ENCODE measurements around the gene CRYZL1. TPM values are rescaled to one million over a fixed set of nuclear protein-coding genes. Genes with fewer than 3 reads are reported as not detected.
A peak's percentile ranks its signal among the peaks of the same experiment; 100 is the strongest.

The CRYZL1 gene
- total and polyA plus RNA-seq, 2 donors (not counting 1 experiment from before 2014, with no cell fraction given) = 30.7 to 72.6 TPM

GRCh38 chr21:33684923-33685560 is 43.5 kb upstream of the CRYZL1 start:
- H3K27ac ChIP-seq (ENCODE audit: insufficient read depth, low read length) = no peak overlapping the region
- H3K9me3 ChIP-seq (ENCODE audit: control insufficient read depth, insufficient read depth, low read depth, low read length) = no peaks in the 10 kb centered on the region
- no peak overlapping the region for H3K9ac ChIP-seq (ENCODE audit: insufficient read depth, low read length)
- no peak for TF ChIP-seq EZH2 (IDR thresholded peaks at IDR 0.05; ENCODE audit: low read length, missing control alignments)
- TF ChIP-seq CTCF (conservative IDR thresholded peaks at IDR 0.05 in 1 of 2, IDR thresholded peaks at IDR 0.05 in 1 of 2; ENCODE audit: low read depth in 1 of 2, low read length in 2 of 2) = no peak
- no peaks in the 10 kb centered on the region for H3K36me3 ChIP-seq (ENCODE audit: control insufficient read depth, insufficient read depth, low read length)
- H3K79me2 ChIP-seq (ENCODE audit: control insufficient read depth, insufficient read depth, low read length) = peaks cover 38% of the 10 kb centered on the region
- H3K4me3 ChIP-seq (replicated peaks in 1 of 4; ENCODE audit: control extremely low read depth in 1 of 4, insufficient read depth in 1 of 4, low read depth in 3 of 4, low read length in 4 of 4) = no peak overlapping the region
- DNase-seq (ENCODE audit: low read depth in 2 of 2) = peak in 1 of 2 donors; percentile 73
- H3K27me3 ChIP-seq (ENCODE audit: control insufficient read depth, insufficient read depth, low read length) = no peaks in the 10 kb centered on the region
- H2AFZ ChIP-seq (ENCODE audit: low read length) = no peak overlapping the region
- H3K4me1 ChIP-seq (ENCODE audit: control insufficient read depth, extremely low read depth, insufficient read depth, low read length) = peaks cover 20% of the 10 kb centered on the region
- H4K20me1 ChIP-seq (ENCODE audit: control insufficient read depth, extremely low read depth, insufficient read depth, low read length) = no peaks in the 10 kb centered on the region
- H3K4me2 ChIP-seq (ENCODE audit: extremely low read depth, insufficient read depth, low read length) = no peak overlapping the region

- DNase-seq (ENCODE audit: low read depth in 2 of 2) = no peak
- peak overlapping the region; percentile 25 for H3K4me2 ChIP-seq (ENCODE audit: extremely low read depth, insufficient read depth, low read length)
- no peaks in the 10 kb centered on the region for H4K20me1 ChIP-seq (ENCODE audit: control insufficient read depth, extremely low read depth, insufficient read depth, low read length)
- peaks cover 20% of the 10 kb centered on the region for H3K4me1 ChIP-seq (ENCODE audit: control insufficient read depth, extremely low read depth, insufficient read depth, low read length)
- no peak overlapping the region for H3K27ac ChIP-seq (ENCODE audit: insufficient read depth, low read length)
- no peak overlapping the region for H2AFZ ChIP-seq (ENCODE audit: low read length)
- no peak for TF ChIP-seq CTCF (conservative IDR thresholded peaks at IDR 0.05 in 1 of 2, IDR thresholded peaks at IDR 0.05 in 1 of 2; ENCODE audit: low read depth in 1 of 2, low read length in 2 of 2)
- no peaks in the 10 kb centered on the region for H3K9me3 ChIP-seq (ENCODE audit: control insufficient read depth, insufficient read depth, low read depth, low read length)
- H3K9ac ChIP-seq (ENCODE audit: insufficient read depth, low read length) = no peak overlapping the region
- H3K36me3 ChIP-seq (ENCODE audit: control insufficient read depth, insufficient read depth, low read length) = no peaks in the 10 kb centered on the region
- H3K4me3 ChIP-seq (replicated peaks in 1 of 4; ENCODE audit: control extremely low read depth in 1 of 4, insufficient read depth in 1 of 4, low read depth in 3 of 4, low read length in 4 of 4) = no peak overlapping the region
- H3K27me3 ChIP-seq (ENCODE audit: control insufficient read depth, insufficient read depth, low read length) = no peaks in the 10 kb centered on the region
- peaks cover 34% of the 10 kb centered on the region for H3K79me2 ChIP-seq (ENCODE audit: control insufficient read depth, insufficient read depth, low read length)
Measured at GRCh38 chr21:33684068-33684467, 42.5 kb upstream of the CRYZL1 start.

GRCh38 chr21:33682992-33683627 is 41.6 kb upstream of the CRYZL1 start:
- no peak for TF ChIP-seq CTCF (conservative IDR thresholded peaks at IDR 0.05 in 1 of 2, IDR thresholded peaks at IDR 0.05 in 1 of 2; ENCODE audit: low read depth in 1 of 2, low read length in 2 of 2)
- no peak for TF ChIP-seq EZH2 (IDR thresholded peaks at IDR 0.05; ENCODE audit: low read length, missing control alignments)
- DNase-seq (ENCODE audit: low read depth in 2 of 2) = peak; percentile 77 to 99
- Histone ChIP-seq H3K27me3 (ENCODE audit: control insufficient read depth, insufficient read depth, low read length) (no peaks in the 10 kb centered on the region), H3K36me3 (ENCODE audit: control insufficient read depth, insufficient read depth, low read length) (no peaks in the 10 kb centered on the region), H3K4me1 (ENCODE audit: control insufficient read depth, extremely low read depth, insufficient read depth, low read length) (peaks cover 18% of the 10 kb centered on the region), H3K4me2 (ENCODE audit: extremely low read depth, insufficient read depth, low read length) (no peak overlapping the region), H4K20me1 (ENCODE audit: control insufficient read depth, extremely low read depth, insufficient read depth, low read length) (no peaks in the 10 kb centered on the region), H3K9me3 (ENCODE audit: control insufficient read depth, insufficient read depth, low read depth, low read length) (no peaks in the 10 kb centered on the region), H3K27ac (ENCODE audit: insufficient read depth, low read length) (no peak overlapping the region), H3K9ac (ENCODE audit: insufficient read depth, low read length) (no peak overlapping the region), H3K4me3 (replicated peaks in 1 of 4; ENCODE audit: control extremely low read depth in 1 of 4, insufficient read depth in 1 of 4, low read depth in 3 of 4, low read length in 4 of 4) (no peak overlapping the region), H2AFZ (ENCODE audit: low read length) (no peak overlapping the region), H3K79me2 (ENCODE audit: control insufficient read depth, insufficient read depth, low read length) (peaks cover 33% of the 10 kb centered on the region)
